ENCODE data around the gene MACROH2A2.

The MACROH2A2 gene

DNA sequence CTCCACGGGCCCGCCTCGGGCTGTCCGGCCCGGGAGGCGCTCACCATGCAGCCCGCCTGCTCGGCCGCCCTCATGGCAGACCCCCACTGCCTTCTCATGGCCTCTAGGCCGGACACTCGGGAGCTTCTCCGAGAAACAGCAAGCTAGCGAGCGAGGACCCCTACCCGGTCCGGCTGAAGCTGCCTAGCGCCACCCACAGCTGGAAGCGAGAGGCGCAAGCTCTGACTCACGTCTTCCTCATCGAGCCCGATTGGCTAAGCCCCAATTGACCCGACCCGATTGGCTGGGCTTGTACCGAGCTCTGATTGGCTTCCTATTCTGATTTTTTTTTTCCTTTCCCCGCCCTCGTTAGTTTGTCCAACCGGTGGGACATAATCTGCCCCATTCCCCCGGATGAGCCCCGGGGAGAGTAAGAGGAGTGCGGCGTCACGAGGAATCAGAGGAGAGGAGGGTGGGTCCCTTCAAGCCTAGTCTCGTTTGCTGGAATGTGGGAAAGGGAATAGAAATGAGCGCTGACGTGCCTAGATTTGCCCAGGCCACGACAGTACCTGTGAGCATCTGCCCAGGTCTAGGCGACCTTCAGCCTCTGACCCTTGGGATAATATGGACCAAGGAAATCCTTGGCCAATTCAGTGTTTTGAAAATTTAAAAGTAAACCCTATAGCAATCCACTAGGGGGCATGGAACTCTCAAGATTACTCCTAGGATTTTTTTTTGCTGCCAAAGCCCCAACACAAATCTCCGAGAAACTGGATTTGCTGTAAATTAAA, 94.0 kb downstream of the MACROH2A2 start, which contains the start of gene TYSND1:
TYSND1 (minus strand) TSS at position 212 of the 770 bp plus-strand sequence; CDS start at position 98, 114 bp downstream.
- peak within 1 kb of the TSS; percentile 94 for H3K4me3 ChIP-seq (ENCODE audit: low read length)
- H4K20me1 ChIP-seq (ENCODE audit: insufficient read depth, low read length) = no peaks in the 10 kb centered on the region
- peak within 1 kb of the TSS; percentile 92 for H3K4me2 ChIP-seq (ENCODE audit: low read length)
- peak within 1 kb of the TSS; percentile 72; the same call in 1 of the 2 replicates for H2AFZ ChIP-seq (ENCODE audit: low read depth, low read length)
- peak within 1 kb of the TSS; percentile 67 for H3K27ac ChIP-seq (ENCODE audit: low read length)
- no peaks in the 10 kb centered on the region for H3K36me3 ChIP-seq (replicated peaks; ENCODE audit: low read depth, low read length)
- H3K9ac ChIP-seq (ENCODE audit: low read length) = peak within 1 kb of the TSS; percentile 90
- H3K27me3 ChIP-seq (ENCODE audit: low read depth, low read length) = no peaks in the 10 kb centered on the region
- peaks cover 9% of the 10 kb centered on the region; the same call in 1 of the 2 replicates for H3K4me1 ChIP-seq (ENCODE audit: low read length)
- H3K79me2 ChIP-seq (ENCODE audit: low read length) = peaks cover 13% of the 10 kb centered on the region
- H3K9me3 ChIP-seq (ENCODE audit: insufficient read depth, low read length) = no peaks in the 10 kb centered on the region
- no peak for TF ChIP-seq EZH2phosphoT487 (IDR thresholded peaks at IDR 0.05; ENCODE audit: low read depth)
- TF ChIP-seq, protein P1, sequence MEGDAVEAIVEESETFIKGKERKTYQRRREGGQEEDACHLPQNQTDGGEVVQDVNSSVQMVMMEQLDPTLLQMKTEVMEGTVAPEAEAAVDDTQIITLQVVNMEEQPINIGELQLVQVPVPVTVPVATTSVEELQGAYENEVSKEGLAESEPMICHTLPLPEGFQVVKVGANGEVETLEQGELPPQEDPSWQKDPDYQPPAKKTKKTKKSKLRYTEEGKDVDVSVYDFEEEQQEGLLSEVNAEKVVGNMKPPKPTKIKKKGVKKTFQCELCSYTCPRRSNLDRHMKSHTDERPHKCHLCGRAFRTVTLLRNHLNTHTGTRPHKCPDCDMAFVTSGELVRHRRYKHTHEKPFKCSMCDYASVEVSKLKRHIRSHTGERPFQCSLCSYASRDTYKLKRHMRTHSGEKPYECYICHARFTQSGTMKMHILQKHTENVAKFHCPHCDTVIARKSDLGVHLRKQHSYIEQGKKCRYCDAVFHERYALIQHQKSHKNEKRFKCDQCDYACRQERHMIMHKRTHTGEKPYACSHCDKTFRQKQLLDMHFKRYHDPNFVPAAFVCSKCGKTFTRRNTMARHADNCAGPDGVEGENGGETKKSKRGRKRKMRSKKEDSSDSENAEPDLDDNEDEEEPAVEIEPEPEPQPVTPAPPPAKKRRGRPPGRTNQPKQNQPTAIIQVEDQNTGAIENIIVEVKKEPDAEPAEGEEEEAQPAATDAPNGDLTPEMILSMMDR (IDR thresholded peaks at IDR 0.05; ENCODE audit: low read depth, low read length) = peak; percentile 66

DNA sequence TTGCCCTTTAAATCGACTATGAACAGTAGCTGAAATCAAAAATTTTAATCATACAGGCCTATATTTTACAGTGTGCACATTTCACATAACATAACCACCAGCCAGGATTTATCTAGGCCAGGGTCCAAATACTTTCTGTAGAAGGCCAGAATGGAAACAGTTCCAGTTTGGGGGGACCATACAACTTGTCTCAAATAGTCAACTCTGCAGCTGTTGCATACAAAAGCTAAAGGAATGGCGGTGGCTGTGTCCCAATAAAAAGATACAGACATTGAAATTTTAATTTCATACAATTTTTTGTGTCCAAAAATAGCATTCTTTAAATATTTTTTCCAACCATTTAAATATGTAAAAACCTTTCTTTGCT, 94.6 kb downstream of the MACROH2A2 start:
- TF ChIP-seq, protein P1 (IDR thresholded peaks at IDR 0.05; ENCODE audit: low read depth, low read length) = no peak
- peak overlapping the region; percentile 94 for H3K4me3 ChIP-seq (ENCODE audit: low read length)
- H3K36me3 ChIP-seq (replicated peaks; ENCODE audit: low read depth, low read length) = peaks cover 1% of the 10 kb centered on the region
- H3K9me3 ChIP-seq (ENCODE audit: insufficient read depth, low read length) = no peaks in the 10 kb centered on the region
- peaks cover 9% of the 10 kb centered on the region; the same call in 1 of the 2 replicates for H3K4me1 ChIP-seq (ENCODE audit: low read length)
- H2AFZ ChIP-seq (ENCODE audit: low read depth, low read length) = no peak overlapping the region
- peaks cover 13% of the 10 kb centered on the region for H3K79me2 ChIP-seq (ENCODE audit: low read length)
- no peaks in the 10 kb centered on the region for H4K20me1 ChIP-seq (ENCODE audit: insufficient read depth, low read length)
- peak overlapping the region; percentile 66 for H3K9ac ChIP-seq (ENCODE audit: low read length)
- no peaks in the 10 kb centered on the region for H3K27me3 ChIP-seq (ENCODE audit: low read depth, low read length)
- peak overlapping the region; percentile 92 for H3K4me2 ChIP-seq (ENCODE audit: low read length)
- H3K27ac ChIP-seq (ENCODE audit: low read length) = no peak overlapping the region

DNA sequence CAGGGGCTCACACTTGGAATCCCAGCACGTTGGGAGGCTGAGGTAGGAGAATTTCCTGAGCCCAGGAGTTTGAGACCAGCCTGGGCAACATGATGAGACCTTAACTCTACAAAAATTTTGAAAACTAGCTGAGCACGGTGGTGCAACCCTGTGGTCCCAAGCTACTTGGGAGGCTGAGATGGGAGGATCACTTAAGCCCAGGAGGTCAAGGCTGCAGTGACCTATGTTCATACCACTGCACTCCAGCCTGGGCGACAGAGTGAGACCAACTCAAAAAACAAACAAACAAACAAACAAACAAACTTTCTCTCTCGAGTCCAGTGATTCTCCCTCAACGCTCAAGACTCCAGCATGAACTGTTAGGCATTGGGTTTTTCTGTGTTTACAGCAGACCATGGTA, 95.9 kb downstream of the MACROH2A2 start:
- H2AFZ ChIP-seq (ENCODE audit: low read depth, low read length) = no peak overlapping the region
- H3K79me2 ChIP-seq (ENCODE audit: low read length) = peaks cover 13% of the 10 kb centered on the region
- H3K4me3 ChIP-seq (ENCODE audit: low read length) = no peak overlapping the region
- no peak overlapping the region for H3K27ac ChIP-seq (ENCODE audit: low read length)
- no peaks in the 10 kb centered on the region for H3K27me3 ChIP-seq (ENCODE audit: low read depth, low read length)
- H3K4me1 ChIP-seq (ENCODE audit: low read length) = peaks cover 9% of the 10 kb centered on the region; the same call in 1 of the 2 replicates
- no peak overlapping the region for H3K9ac ChIP-seq (ENCODE audit: low read length)
- no peak for TF ChIP-seq EZH2phosphoT487 (IDR thresholded peaks at IDR 0.05; ENCODE audit: low read depth)
- TF ChIP-seq, protein P1 (IDR thresholded peaks at IDR 0.05; ENCODE audit: low read depth, low read length) = no peak
- no peak overlapping the region for H3K4me2 ChIP-seq (ENCODE audit: low read length)
- H3K9me3 ChIP-seq (ENCODE audit: insufficient read depth, low read length) = no peaks in the 10 kb centered on the region
- no peaks in the 10 kb centered on the region for H4K20me1 ChIP-seq (ENCODE audit: insufficient read depth, low read length)
- peaks cover 14% of the 10 kb centered on the region for H3K36me3 ChIP-seq (replicated peaks; ENCODE audit: low read depth, low read length)

DNA sequence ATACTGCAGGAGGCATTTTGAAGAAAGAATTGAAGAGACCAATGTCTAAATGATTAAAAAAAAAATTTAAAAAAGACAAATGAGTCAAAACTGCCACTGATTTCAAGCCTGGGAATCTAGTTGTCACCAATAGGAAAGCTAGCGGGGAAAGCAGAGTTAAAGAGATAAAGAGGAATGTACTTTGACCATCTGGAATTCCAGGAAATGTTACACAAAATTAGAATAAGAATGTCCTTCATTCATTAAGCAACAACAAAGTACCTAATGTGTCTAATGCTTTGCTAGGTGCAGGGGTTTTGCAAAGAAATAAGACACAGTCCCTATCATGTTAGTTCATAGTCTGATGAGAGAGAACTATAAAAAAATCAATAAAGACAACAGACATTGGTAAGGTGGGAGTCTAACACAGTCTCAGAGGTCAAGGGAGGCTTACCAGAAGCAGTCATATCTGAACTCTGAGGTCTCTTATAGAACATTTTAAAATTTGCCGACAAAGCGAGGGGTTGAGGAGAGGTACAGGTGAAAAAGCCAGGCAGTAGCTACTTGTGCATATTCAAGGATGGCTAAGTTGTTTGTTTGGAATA, 102.7 kb downstream of the MACROH2A2 start:
- Histone ChIP-seq H3K36me3 (replicated peaks; ENCODE audit: low read depth, low read length) (peaks cover 37% of the 10 kb centered on the region), H3K27ac (ENCODE audit: low read length) (no peak overlapping the region), H3K79me2 (ENCODE audit: low read length) (no peaks in the 10 kb centered on the region), H2AFZ (ENCODE audit: low read depth, low read length) (no peak overlapping the region), H3K4me3 (ENCODE audit: low read length) (no peak overlapping the region), H3K9ac (ENCODE audit: low read length) (no peak overlapping the region), H4K20me1 (ENCODE audit: insufficient read depth, low read length) (no peaks in the 10 kb centered on the region), H3K27me3 (ENCODE audit: low read depth, low read length) (no peaks in the 10 kb centered on the region), H3K4me2 (ENCODE audit: low read length) (no peak overlapping the region), H3K4me1 (ENCODE audit: low read length) (no peaks in the 10 kb centered on the region), H3K9me3 (ENCODE audit: insufficient read depth, low read length) (no peaks in the 10 kb centered on the region)
- TF ChIP-seq, protein P1 (IDR thresholded peaks at IDR 0.05; ENCODE audit: low read depth, low read length) = no peak
- no peak for TF ChIP-seq EZH2phosphoT487 (IDR thresholded peaks at IDR 0.05; ENCODE audit: low read depth)

Measured in OCI-LY3 (cell line).